HepG2 (cell line): ENCODE measurements around the gene LIM2. TPM values are rescaled to one million over a fixed set of nuclear protein-coding genes. Genes with fewer than 3 reads are reported as not detected.

ENCODE experiments used
- ATAC-seq: fragments of 200-7000 bp; cut with Tn5 transposase; 3 replicates; pipeline ENCODE4 v1.9.1; 2020; ENCODE audit warnings: mild to moderate bottlenecking, moderate library complexity
- BruUV-seq: library from RNA; stranded (reverse); fragments of 400-500 nt; replicated peaks from 2 replicates; lab custom pipeline; 2021; lab: Mats Ljungman, UMichigan
- CTCF ChIA-PET: fragments of 300-600 bp; formaldehyde crosslinking; extraction: SDS; loops from one replicate; lab custom pipeline; 2021; ENCODE audit warnings: low total read pairs, inconsistent platforms, low intra/inter-chr PET ratio; lab: Yijun Ruan, JAX
- POLR2A ChIA-PET: fragments of 350-600 bp; sonication (Branson Sonifier 250); formaldehyde crosslinking; loops from one replicate; lab custom pipeline; 2020; ENCODE audit warnings: antibody characterized with exemption, inconsistent platforms; lab: Yijun Ruan, JAX
- DNase-seq: peaks from one replicate; pipeline ENCODE4 v3.0.0-alpha.2; 2015; ENCODE audit warnings: low spot score
- FAIRE-seq: peaks from 3 replicates; lab custom pipeline; 2011; peaks lifted over from hg19 to GRCh38; lab: Jason Lieb, UNC
- H2AFZ ChIP-seq: one replicate; pipeline ENCODE4 v1.6.1; 2011; ENCODE audit warnings: low read length, inconsistent platforms
- H3K27ac ChIP-seq: fragments of 300-600 bp; 3 replicates; pipeline ENCODE4 v1.8.0; 2011; ENCODE audit warnings: mixed run types, mild to moderate bottlenecking, mixed read lengths, low read length, inconsistent platforms; ENCODE audit not compliant: insufficient read depth; ENCODE audit errors: extremely low read length
- H3K27me3 ChIP-seq, 2 experiments: fragments of 200-600 bp in 1 of 2; 2 replicates in 1 of 2; 3 replicates in 1 of 2; pipeline versions ENCODE4 v1.6.0 to v1.8.0; 2011; ENCODE audit warnings: low read length in 2 of 2, mild to moderate bottlenecking in 2 of 2, moderate library complexity in 2 of 2, inconsistent platforms in 1 of 2; ENCODE audit not compliant: insufficient read depth in 2 of 2, control insufficient read depth in 1 of 2
- H3K36me3 ChIP-seq, 2 experiments: fragments of 200-600 bp in 1 of 2; replicated peaks in 1 of 2; 2 replicates in 1 of 2; 3 replicates in 1 of 2; pipeline versions ENCODE4 v1.5.1 to v1.8.0; 2011; ENCODE audit warnings: low read length in 2 of 2, inconsistent platforms in 1 of 2; ENCODE audit not compliant: insufficient read depth in 2 of 2, control insufficient read depth in 1 of 2
- H3K4me1 ChIP-seq: 2 replicates; pipeline ENCODE4 v1.5.1; 2012; ENCODE audit warnings: low read length, inconsistent platforms; ENCODE audit not compliant: insufficient read depth
- H3K4me2 ChIP-seq: 2 replicates; pipeline ENCODE4 v1.6.0; 2011; ENCODE audit warnings: low read depth, low read length, inconsistent platforms
- H3K4me3 ChIP-seq, 3 experiments: fragments of 200-600 bp in 1 of 3; sonication (generic), shearing (Covaris generic) in 1 of 3; replicated peaks in 1 of 3; 2 replicates each; pipeline ENCODE4 v1.5.1; 2011 to 2016; ENCODE audit warnings: low read length in 3 of 3, inconsistent platforms in 2 of 3, low read depth in 2 of 3, mild to moderate bottlenecking in 2 of 3, control low read depth in 1 of 3, mixed read lengths in 1 of 3; ENCODE audit not compliant: insufficient read depth in 1 of 3
- H3K79me2 ChIP-seq: one replicate; pipeline ENCODE4 v1.6.1; 2011; ENCODE audit warnings: low read length, inconsistent platforms; ENCODE audit not compliant: insufficient read depth
- H3K9ac ChIP-seq: 2 replicates; pipeline ENCODE4 v1.6.0; 2011; ENCODE audit warnings: mild to moderate bottlenecking, low read depth, low read length, inconsistent platforms; ENCODE audit not compliant: insufficient read depth
- H3K9me3 ChIP-seq: 2 replicates; pipeline ENCODE4 v1.5.1; 2012; ENCODE audit warnings: mild to moderate bottlenecking, low read length
- H4K20me1 ChIP-seq: 2 replicates; pipeline ENCODE4 v1.6.0; 2011; ENCODE audit warnings: inconsistent platforms, mild to moderate bottlenecking, low read length, moderate library complexity; ENCODE audit not compliant: insufficient read depth
- AHR ChIP-seq: IDR thresholded peaks from 2 replicates; pipeline ENCODE4 v1.6.1; 2018; ENCODE audit warnings: missing genetic modification reagents, missing compliant biosample characterization
- BCL6 ChIP-seq: IDR thresholded peaks from 2 replicates; pipeline ENCODE4 v1.6.1; 2016; ENCODE audit warnings: missing genetic modification reagents, missing compliant biosample characterization
- CHD4 ChIP-seq: fragments of 200-600 bp; sonication (generic); IDR thresholded peaks from 2 replicates; pipeline ENCODE4 v1.7.0; 2017; ENCODE audit warnings: mild to moderate bottlenecking, low read length, borderline replicate concordance
- FOXA3 ChIP-seq: IDR thresholded peaks from 2 replicates; pipeline ENCODE4 v1.6.1; 2016; ENCODE audit warnings: missing genetic modification reagents, missing compliant biosample characterization
- HNRNPH1 ChIP-seq: fragments of 200-400 bp; formaldehyde crosslinking; optimal IDR thresholded peaks from 2 replicates; pipeline ENCODE3; 2017; ENCODE audit warnings: mild to moderate bottlenecking, low read depth, low read length
- HOXA3 ChIP-seq: sonication (generic); formaldehyde crosslinking; IDR thresholded peaks from 2 replicates; pipeline ENCODE4 v1.5.0; 2020; ENCODE audit warnings: missing genetic modification reagents
- KAT8 ChIP-seq: IDR thresholded peaks from 2 replicates; pipeline ENCODE4 v1.6.1; 2016; ENCODE audit warnings: missing genetic modification reagents, missing compliant biosample characterization
- MEIS1 ChIP-seq: sonication (generic); formaldehyde crosslinking; IDR thresholded peaks from 2 replicates; pipeline ENCODE4 v1.9.0; 2021; ENCODE audit warnings: mild to moderate bottlenecking, missing genetic modification reagents, moderate library complexity, borderline replicate concordance
- NR3C1 ChIP-seq: sonication (generic); formaldehyde crosslinking; IDR thresholded peaks from 2 replicates; pipeline ENCODE4 v1.4.0; 2020; ENCODE audit warnings: missing genetic modification reagents
- REL ChIP-seq: sonication (generic); formaldehyde crosslinking; conservative IDR thresholded peaks from 2 replicates; pipeline ENCODE4 v1.8.0; 2022; ENCODE audit warnings: mild to moderate bottlenecking, missing genetic modification reagents, moderate library complexity
- TGIF2 ChIP-seq: IDR thresholded peaks from 2 replicates; pipeline ENCODE4 v1.6.1; 2016; ENCODE audit warnings: control low read depth, missing compliant biosample characterization
- ZFP36 ChIP-seq: fragments of 150-350 bp; IDR thresholded peaks from 2 replicates; pipeline ENCODE4 v1.6.1; 2018; ENCODE audit warnings: borderline replicate concordance, low read length, low read depth; ENCODE audit not compliant: partially characterized antibody
- ZNF292 ChIP-seq: sonication (generic); formaldehyde crosslinking; IDR thresholded peaks from 2 replicates; pipeline ENCODE4 v1.8.1; 2022; ENCODE audit warnings: mild to moderate bottlenecking, low read depth, missing genetic modification reagents, borderline replicate concordance
- ZNF335 ChIP-seq: sonication (generic); formaldehyde crosslinking; IDR thresholded peaks from 2 replicates; pipeline ENCODE4 v1.4.0; 2020; ENCODE audit warnings: missing genetic modification reagents
- ZSCAN25 ChIP-seq: sonication (generic); formaldehyde crosslinking; IDR thresholded peaks from 2 replicates; pipeline ENCODE4 v1.8.0; 2022; ENCODE audit warnings: mild to moderate bottlenecking, missing genetic modification reagents
- WGBS: methylation state at CpG from one replicate; pipeline ENCODE4 v1.1.6; 2017; ENCODE audit warnings: low lambda C conversion rate; 5-methylcytosine and 5-hydroxymethylcytosine counted together
- in situ Hi-C: cut with HindIII; loops from 2 replicates; pipeline ENCODE4 v1.10.0; 2017; ENCODE audit warnings: low pct_unique_long_range_greater_than_20kb; ENCODE audit not compliant: extremely low pct_ligation_motif_present
- intact Hi-C: fragments of 100-400 bp; cut with micrococcal nuclease; formaldehyde crosslinking; loops from one replicate; pipeline ENCODE4 v1.10.0; 2022; ENCODE audit not compliant: unreplicated experiment
- polyA plus RNA-seq, 8 experiments: library from polyadenylated mRNA; depleted of rRNA in 3 of 8; stranded (reverse) in 7 of 8; unstranded in 1 of 8; fragments of >200 nt; fragmentation: Illumina TruSeq in 4 of 8; extraction: Trizol in 4 of 8; gene quantifications; 2 replicates each; pipeline versions ENCODE4 v1.2.1 to v1.2.3, GENCODE V29; 2011 to 2016; ENCODE audit warnings: low read depth in 4 of 8, missing spikeins in 1 of 8, mixed read lengths in 1 of 8; ENCODE audit not compliant: insufficient read depth in 1 of 8
- total RNA-seq, 5 experiments: library from RNA; depleted of rRNA; stranded (reverse); fragments of >200 nt; fragmentation: Illumina TruSeq; extraction: Trizol; gene quantifications; 2 replicates each; pipeline ENCODE4 v1.2.3, GENCODE V29; 2016; ENCODE audit warnings: low read depth in 1 of 5

The LIM2 gene
- total and polyA plus RNA-seq, 2 of the 13 experiments (the other 11 are each of a cell fraction or from before 2014, with no cell fraction given): 1.3 TPM; not detected in 1

- no peak for DNase-seq
- intact Hi-C loops (loop anchor here (2.0 kb wide), 1 partner anchor 25 kb away; no protein-coding TSS in a partner anchor), in situ Hi-C loops (no loop called here)
- Histone ChIP-seq H3K27me3 (no peaks in the 10 kb centered on the region), H4K20me1 (no peaks in the 10 kb centered on the region), H3K9me3 (no peaks in the 10 kb centered on the region), H3K4me2 (peak overlapping the region; percentile 86), H3K79me2 (no peaks in the 10 kb centered on the region), H2AFZ (no peak overlapping the region), H3K4me3 (no peak overlapping the region), H3K27ac (no peak overlapping the region), H3K9ac (peak overlapping the region; percentile 53; the same call in 1 of the 2 replicates), H3K4me1 (peaks cover 35% of the 10 kb centered on the region), H3K36me3 (peaks cover 7 to 8% of the 10 kb centered on the region in 2 experiments; a peak in 3 of 5 replicates)
- no peak for FAIRE-seq
- TF ChIP-seq ZNF292 (CRISPR knock-in tag): no peak
- TF ChIP-seq HOXA3 (CRISPR knock-in tag): no peak
- ChIA-PET CTCF (interaction anchor here (1.3 to 3.1 kb wide), 6 partner anchors 56 to 101 kb away, joined by 3 to 38 read pairs (median 9); no protein-coding TSS in a partner anchor), POLR2A (interaction anchor here (1.0 kb wide), 1 partner anchor 30 kb away, joined by 6 read pairs; no protein-coding TSS in a partner anchor)
- ATAC-seq: no peak
- WGBS: 87% methylated on average over 7 of the region's 19 CpGs
- no TSS peak for BruUV-seq
Observed at GRCh38 chr19:51337861-51338562, 49.8 kb downstream of the LIM2 start.

GRCh38 chr19:51337141-51337860, 50.5 kb downstream of the LIM2 start:
- Histone ChIP-seq H2AFZ (no peak overlapping the region), H3K36me3 (peaks cover 8 to 9% of the 10 kb centered on the region in 2 experiments; a peak in 4 of 5 replicates), H3K4me1 (peaks cover 28% of the 10 kb centered on the region), H3K79me2 (no peaks in the 10 kb centered on the region), H3K9me3 (no peaks in the 10 kb centered on the region), H3K4me2 (no peak overlapping the region), H3K4me3 (no peak overlapping the region), H4K20me1 (no peaks in the 10 kb centered on the region), H3K27ac (no peak overlapping the region), H3K9ac (no peak overlapping the region), H3K27me3 (no peaks in the 10 kb centered on the region)
- intact Hi-C loops: no loop called here
- CTCF ChIA-PET: interaction anchor here (1.3 to 3.1 kb wide), 4 partner anchors 56 to 101 kb away, joined by 3 to 14 read pairs (median 9); no protein-coding TSS in a partner anchor
- 90% methylated on average over 3 of the region's 13 CpGs for WGBS
- ATAC-seq (no peak), FAIRE-seq (no peak), DNase-seq (no peak)
- in situ Hi-C loops: no loop called here
- POLR2A ChIA-PET: interaction anchor here (1.0 to 1.5 kb wide), 2 partner anchors 28 to 30 kb away, joined by 6 to 7 read pairs; no protein-coding TSS in a partner anchor
- no TSS peak for BruUV-seq
- TF ChIP-seq NR3C1 (CRISPR knock-in tag): no peak
- no peak for TF ChIP-seq ZFP36
- no peak for TF ChIP-seq MEIS1 (CRISPR knock-in tag)
- no peak for TF ChIP-seq TGIF2
- TF ChIP-seq ZNF335: no peak
- TF ChIP-seq AHR (CRISPR knock-in tag): no peak
- no peak for TF ChIP-seq HNRNPH1
- TF ChIP-seq BCL6 (CRISPR knock-in tag): no peak
- no peak for TF ChIP-seq FOXA3 (CRISPR knock-in tag)
- TF ChIP-seq CHD4: no peak
- no peak for TF ChIP-seq ZSCAN25 (CRISPR knock-in tag)
- TF ChIP-seq REL (CRISPR knock-in tag): no peak
- TF ChIP-seq KAT8: no peak
